GM12878 (cell line): Measurements from ENCODE around the gene GAB3. TPM values are rescaled to one million over a fixed set of nuclear protein-coding genes. Genes with fewer than 3 reads are reported as not detected.

Source experiments
- ATAC-seq: fragments of 200-7000 bp; cut with Tn5 transposase; 3 replicates; pipeline ENCODE4 v1.9.1; 2020; ENCODE audit warnings: mild to moderate bottlenecking, moderate library complexity
- BruUV-seq: library from RNA; stranded (reverse); fragments of 400-500 nt; replicated peaks from 2 replicates; lab custom pipeline; 2021; lab: Mats Ljungman, UMichigan
- CTCF ChIA-PET: fragments of 300-600 bp; sonication (Branson Sonifier 250); formaldehyde crosslinking; extraction: SDS; loops from one replicate; lab custom pipeline; 2021; ENCODE audit warnings: inconsistent platforms; lab: Yijun Ruan, JAX
- POLR2A ChIA-PET: fragments of 350-600 bp; formaldehyde crosslinking; extraction: SDS; loops from one replicate; lab custom pipeline; 2021; ENCODE audit warnings: inconsistent platforms; lab: Charles Lee
- RAD21 ChIA-PET: fragments of 300-600 bp; sonication (Branson Sonifier 250); formaldehyde crosslinking; loops from one replicate; lab custom pipeline; 2023; ENCODE audit warnings: antibody characterized with exemption; ENCODE audit not compliant: unreplicated experiment; lab: Charles Lee
- SMC1A ChIA-PET: fragments of 300-600 bp; sonication (Branson Sonifier 250); formaldehyde crosslinking; loops from one replicate; lab custom pipeline; 2023; ENCODE audit not compliant: unreplicated experiment, uncharacterized antibody; lab: Charles Lee
- DNase-seq: peaks from one replicate; pipeline ENCODE4 v3.0.0-alpha.2; 2011; ENCODE audit warnings: low read depth, low spot score
- FAIRE-seq: peaks from 3 replicates; lab custom pipeline; 2011; peaks lifted over from hg19 to GRCh38; lab: Jason Lieb, UNC
- H2AFZ ChIP-seq: 2 replicates; pipeline ENCODE4 v1.6.0; 2011; ENCODE audit warnings: low read depth, low read length, control low read depth; ENCODE audit not compliant: control insufficient read depth
- H3K27ac ChIP-seq: 2 replicates; pipeline ENCODE4 v1.5.1; 2011; ENCODE audit warnings: control low read depth; ENCODE audit not compliant: control insufficient read depth, insufficient read depth
- H3K27me3 ChIP-seq, 2 experiments: replicated peaks in 1 of 2; 2 replicates each; pipeline versions ENCODE4 v1.6.0 to v1.6.1; 2011; ENCODE audit warnings: low read length in 1 of 2; ENCODE audit not compliant: control insufficient read depth in 2 of 2, insufficient read depth in 2 of 2
- H3K36me3 ChIP-seq, 2 experiments: 2 replicates each; pipeline ENCODE4 v1.5.1; 2011; ENCODE audit warnings: low read length in 1 of 2; ENCODE audit not compliant: control insufficient read depth in 2 of 2, insufficient read depth in 2 of 2
- H3K4me1 ChIP-seq: 2 replicates; pipeline ENCODE4 v1.6.1; 2011; ENCODE audit warnings: mild to moderate bottlenecking, low read length, moderate library complexity, mixed read lengths; ENCODE audit not compliant: control insufficient read depth, insufficient read depth
- H3K4me2 ChIP-seq: 2 replicates; pipeline ENCODE4 v1.6.0; 2011; ENCODE audit warnings: control low read depth; ENCODE audit not compliant: control insufficient read depth, insufficient read depth
- H3K4me3 ChIP-seq: fragments of 200-600 bp; sonication (generic); 2 replicates; pipeline ENCODE4 v1.5.1; 2016
- H3K79me2 ChIP-seq: 2 replicates; pipeline ENCODE4 v1.6.0; 2011; ENCODE audit warnings: low read length; ENCODE audit not compliant: control insufficient read depth, insufficient read depth
- H3K9ac ChIP-seq: 2 replicates; pipeline ENCODE4 v1.8.0; 2011; ENCODE audit warnings: low read length, control low read depth, mixed read lengths; ENCODE audit not compliant: control insufficient read depth, insufficient read depth
- H3K9me3 ChIP-seq: replicated peaks from 3 replicates; pipeline ENCODE4 v1.5.1; 2011; ENCODE audit warnings: mild to moderate bottlenecking, low read length; ENCODE audit not compliant: control insufficient read depth, insufficient read depth
- H4K20me1 ChIP-seq: 2 replicates; pipeline ENCODE4 v1.6.0; 2011; ENCODE audit not compliant: control insufficient read depth, insufficient read depth
- ATF7 ChIP-seq: fragments of 450-650 bp; IDR thresholded peaks from 2 replicates; pipeline ENCODE4 v1.6.1; 2016; ENCODE audit warnings: low read depth, mild to moderate bottlenecking
- BRCA1 ChIP-seq: IDR thresholded peaks from 2 replicates; pipeline ENCODE4 v1.6.1; 2011; ENCODE audit warnings: low read depth, low read length, improper control_type of control experiment
- CREB1 ChIP-seq: IDR thresholded peaks from 2 replicates; pipeline ENCODE4 v1.6.1; 2012; ENCODE audit warnings: low read depth, mild to moderate bottlenecking, inconsistent platforms
- EZH2 ChIP-seq: IDR thresholded peaks from 2 replicates; pipeline ENCODE4 v1.6.1; 2012; ENCODE audit warnings: low read depth, mild to moderate bottlenecking, control low read depth, inconsistent platforms, low read length, borderline replicate concordance; ENCODE audit not compliant: control insufficient read depth
- HDAC6 ChIP-seq: fragments of 200-600 bp; sonication (generic); IDR thresholded peaks from one replicate; pipeline ENCODE4 v1.8.0; 2017; ENCODE audit warnings: antibody characterized with exemption; ENCODE audit not compliant: unreplicated experiment
- MXI1 ChIP-seq: fragments of 150-350 bp; IDR thresholded peaks from 2 replicates; pipeline ENCODE4 v1.6.1; 2011; ENCODE audit warnings: low read depth, mild to moderate bottlenecking, inconsistent platforms, low read length, improper control_type of control experiment
- NFYA ChIP-seq: IDR thresholded peaks from 2 replicates; pipeline ENCODE4 v1.6.1; 2011; ENCODE audit warnings: low read depth, mild to moderate bottlenecking, low read length, improper control_type of control experiment, borderline replicate concordance
- PBX3 ChIP-seq: IDR thresholded peaks from 2 replicates; pipeline ENCODE4 v1.6.1; 2011; ENCODE audit warnings: mild to moderate bottlenecking, low read depth, low read length, moderate library complexity; ENCODE audit not compliant: insufficient replicate concordance
- ZBED1 ChIP-seq: IDR thresholded peaks from 2 replicates; pipeline ENCODE4 v1.6.1; 2016; ENCODE audit warnings: borderline replicate concordance
- ZNF24 ChIP-seq: fragments of 450-650 bp; IDR thresholded peaks from 2 replicates; pipeline ENCODE4 v1.6.1; 2017; ENCODE audit warnings: antibody characterized with exemption, mild to moderate bottlenecking
- ZNF384 ChIP-seq: IDR thresholded peaks from 2 replicates; pipeline ENCODE4 v1.6.1; 2012; ENCODE audit warnings: low read depth, mild to moderate bottlenecking, low read length, improper control_type of control experiment, borderline replicate concordance
- ZNF687 ChIP-seq: fragments of 450-650 bp; IDR thresholded peaks from 2 replicates; pipeline ENCODE4 v1.6.1; 2017; ENCODE audit warnings: mild to moderate bottlenecking, moderate library complexity
- WGBS: methylation state at CpG from one replicate; pipeline ENCODE4 v1.1.6; 2016; ENCODE audit warnings: low lambda C conversion rate; ENCODE audit not compliant: insufficient replicate concordance, insufficient coverage; ENCODE audit errors: missing lambda C conversion rate; 5-methylcytosine and 5-hydroxymethylcytosine counted together
- in situ Hi-C: fragments of 300-500 bp; cut with MboI; formaldehyde crosslinking; loops from 9 replicates; pipeline ENCODE4 v1.14.3; 2018; ENCODE audit warnings: mixed read lengths
- intact Hi-C: fragments of 100-400 bp; cut with micrococcal nuclease; formaldehyde crosslinking; loops from one replicate; pipeline ENCODE4 v1.14.2; 2022; ENCODE audit not compliant: unreplicated experiment
- polyA plus RNA-seq, 11 experiments: library from polyadenylated mRNA; depleted of rRNA in 4 of 11; unstranded in 6 of 11; stranded (reverse) in 5 of 11; fragments of >200 nt; fragmentation: Nextera tagmentation in 4 of 11; fragmentation: Illumina TruSeq in 1 of 11; extraction: Ambion mirVana in 4 of 11; extraction: Trizol in 1 of 11; gene quantifications; 1 replicate in 1 of 11; 2 replicates in 10 of 11; pipeline versions ENCODE4 v1.2.1 to v1.2.3, GENCODE V29; 2011 to 2016; ENCODE audit warnings: inconsistent platforms in 2 of 11, missing spikeins in 2 of 11, low read depth in 1 of 11
- total RNA-seq, 4 experiments: library from RNA; depleted of rRNA in 3 of 4; stranded (reverse); fragments of >200 nt in 3 of 4; fragmentation: Illumina TruSeq in 1 of 4; extraction: Trizol in 1 of 4; gene quantifications; 2 replicates each; pipeline versions ENCODE4 v1.2.1 to v1.2.3, GENCODE V29; 2013 to 2021
- TF ChIP-seq, protein P1 (sequence below): fragments of 450-650 bp; IDR thresholded peaks from 2 replicates; pipeline ENCODE4 v1.6.1; 2016; ENCODE audit warnings: mild to moderate bottlenecking

The GAB3 gene
- total and polyA plus RNA-seq, 10 of the 15 experiments (the other 5 are each of a cell fraction or from before 2014, with no cell fraction given): 0.10 to 2.0 (median 0.85) TPM

GRCh38 chrX:154793084-154793795 is 42.4 kb upstream of the GAB3 start:
- DNase-seq (no peak), ATAC-seq (no peak), FAIRE-seq (no peak)
- Histone ChIP-seq H4K20me1 (no peaks in the 10 kb centered on the region), H3K9me3 (no peaks in the 10 kb centered on the region), H3K36me3 (no peaks in the 10 kb centered on the region), H3K9ac (no peak overlapping the region), H3K79me2 (no peaks in the 10 kb centered on the region), H3K4me2 (no peak overlapping the region), H3K27me3 (no peaks in the 10 kb centered on the region), H3K4me3 (no peak overlapping the region), H3K4me1 (no peaks in the 10 kb centered on the region), H3K27ac (no peak overlapping the region), H2AFZ (no peak overlapping the region)
- ChIA-PET RAD21 (no interaction called here), POLR2A (no interaction called here), SMC1A (no interaction called here), CTCF (no interaction called here)
- intact Hi-C loops: no loop called here
- no TSS peak for BruUV-seq
- 75% methylated on average over 7 of the region's 7 CpGs for WGBS
- in situ Hi-C loops: no loop called here
- TF ChIP-seq ZBED1: no peak
- no peak for TF ChIP-seq CREB1
- no peak for TF ChIP-seq ZNF24
- no peak for TF ChIP-seq ZNF687
- no peak for TF ChIP-seq PBX3
- TF ChIP-seq BRCA1: no peak
- no peak for TF ChIP-seq HDAC6
- no peak for TF ChIP-seq EZH2
- no peak for TF ChIP-seq ZNF384
- TF ChIP-seq ATF7: no peak
- no peak for TF ChIP-seq NFYA
- TF ChIP-seq, protein P1, sequence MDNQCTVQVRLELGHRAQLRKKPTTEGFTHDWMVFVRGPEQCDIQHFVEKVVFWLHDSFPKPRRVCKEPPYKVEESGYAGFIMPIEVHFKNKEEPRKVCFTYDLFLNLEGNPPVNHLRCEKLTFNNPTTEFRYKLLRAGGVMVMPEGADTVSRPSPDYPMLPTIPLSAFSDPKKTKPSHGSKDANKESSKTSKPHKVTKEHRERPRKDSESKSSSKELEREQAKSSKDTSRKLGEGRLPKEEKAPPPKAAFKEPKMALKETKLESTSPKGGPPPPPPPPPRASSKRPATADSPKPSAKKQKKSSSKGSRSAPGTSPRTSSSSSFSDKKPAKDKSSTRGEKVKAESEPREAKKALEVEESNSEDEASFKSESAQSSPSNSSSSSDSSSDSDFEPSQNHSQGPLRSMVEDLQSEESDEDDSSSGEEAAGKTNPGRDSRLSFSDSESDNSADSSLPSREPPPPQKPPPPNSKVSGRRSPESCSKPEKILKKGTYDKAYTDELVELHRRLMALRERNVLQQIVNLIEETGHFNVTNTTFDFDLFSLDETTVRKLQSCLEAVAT: no peak
- TF ChIP-seq MXI1: no peak
- TF ChIP-seq, all 136 proteins: peak for 0
